Measurements from ENCODE around the gene USB1. TPM values are rescaled to one million over a fixed set of nuclear protein-coding genes. Genes with fewer than 3 reads are reported as not detected.

The USB1 gene
- total and polyA plus RNA-seq, 7 experiments from 2014 or later: 26.8 to 50.8 (median 28.9) TPM

- no peaks in the 10 kb centered on the region for H3K9me3 ChIP-seq (ENCODE audit: control insufficient read depth in 2 of 3, low read length in 3 of 3)
- Mint-ChIP-seq H3K4me1 (peaks cover 0 to 10% (median 0%) of the 10 kb centered on the region in 7 donors), H3K27me3 (no peaks in the 10 kb centered on the region), H3K36me3 (no peaks in the 10 kb centered on the region), H3K27ac (no peak overlapping the region), H3K4me3 (no peak overlapping the region), H3K9me3 (no peaks in the 10 kb centered on the region)
- ChIA-PET CTCF (no interaction called here), POLR2A (no interaction called here)
- intact Hi-C loops (cut with micrococcal nuclease): no loop called here
- no peak overlapping the region for H3K4me3 ChIP-seq (ENCODE audit: low read length)
- H3K27me3 ChIP-seq (ENCODE audit: control insufficient read depth in 2 of 2, insufficient read depth in 2 of 2, low read length in 2 of 2): no peaks in the 10 kb centered on the region
- no peaks in the 10 kb centered on the region for H3K36me3 ChIP-seq (ENCODE audit: control insufficient read depth in 2 of 3, insufficient read depth in 3 of 3, low read length in 3 of 3)
- ATAC-seq: no peak
- no peak overlapping the region for H3K27ac ChIP-seq (ENCODE audit: low read depth, low read length)
- H3K4me1 ChIP-seq (ENCODE audit: control insufficient read depth in 2 of 2, insufficient read depth in 2 of 2, low read length in 2 of 2): no peaks in the 10 kb centered on the region
- DNase-seq: no peak
Measured at GRCh38 chr16:58053682-58054005, 52.4 kb downstream of the USB1 start.

GRCh38 chr16:58054289-58054688 is 53.1 kb downstream of the USB1 start:
- H3K9me3 ChIP-seq (ENCODE audit: control insufficient read depth in 2 of 3, low read length in 3 of 3): no peaks in the 10 kb centered on the region
- ChIA-PET POLR2A (no interaction called here), CTCF (no interaction called here)
- H3K4me3 ChIP-seq (ENCODE audit: low read length): no peak overlapping the region
- Mint-ChIP-seq H3K4me1 (peaks cover 0 to 10% (median 0%) of the 10 kb centered on the region in 7 donors), H3K4me3 (no peak overlapping the region), H3K9me3 (no peaks in the 10 kb centered on the region), H3K27ac (peak overlapping the region in 1 of 9 donors; percentile 39), H3K27me3 (no peaks in the 10 kb centered on the region), H3K36me3 (no peaks in the 10 kb centered on the region)
- ATAC-seq (no peak), DNase-seq (no peak)
- intact Hi-C loops (cut with micrococcal nuclease): no loop called here
- no peaks in the 10 kb centered on the region for H3K36me3 ChIP-seq (ENCODE audit: control insufficient read depth in 2 of 3, insufficient read depth in 3 of 3, low read length in 3 of 3)
- no peak overlapping the region for H3K27ac ChIP-seq (ENCODE audit: low read depth, low read length)
- no peaks in the 10 kb centered on the region for H3K27me3 ChIP-seq (ENCODE audit: control insufficient read depth in 2 of 2, insufficient read depth in 2 of 2, low read length in 2 of 2)
- H3K4me1 ChIP-seq (ENCODE audit: control insufficient read depth in 2 of 2, insufficient read depth in 2 of 2, low read length in 2 of 2): no peaks in the 10 kb centered on the region

GRCh38 chr16:58056580-58056979 is 55.4 kb downstream of the USB1 start:
- DNase-seq (no peak), ATAC-seq (no peak)
- no peaks in the 10 kb centered on the region for H3K4me1 ChIP-seq (ENCODE audit: control insufficient read depth in 2 of 2, insufficient read depth in 2 of 2, low read length in 2 of 2)
- no peaks in the 10 kb centered on the region for H3K36me3 ChIP-seq (ENCODE audit: control insufficient read depth in 2 of 3, insufficient read depth in 3 of 3, low read length in 3 of 3)
- no peak overlapping the region for H3K4me3 ChIP-seq (ENCODE audit: low read length)
- POLR2A ChIA-PET: no interaction called here
- H3K4me3 Mint-ChIP-seq: no peak overlapping the region
- peaks cover 0 to 7% (median 0%) of the 10 kb centered on the region in 5 donors for H3K27me3 Mint-ChIP-seq
- H3K27ac Mint-ChIP-seq: no peak overlapping the region
- no peak overlapping the region for H3K27ac ChIP-seq (ENCODE audit: low read depth, low read length)
- H3K4me1 Mint-ChIP-seq: peaks cover 0 to 10% (median 0%) of the 10 kb centered on the region in 7 donors
- intact Hi-C loops (cut with micrococcal nuclease): no loop called here
- H3K9me3 Mint-ChIP-seq: no peaks in the 10 kb centered on the region
- no peaks in the 10 kb centered on the region for H3K9me3 ChIP-seq (ENCODE audit: control insufficient read depth in 2 of 3, low read length in 3 of 3)
- CTCF ChIA-PET: interaction anchor here (0.6 kb wide), 1 partner anchor 35 kb away, joined by 9 read pairs; no protein-coding TSS in a partner anchor
- H3K36me3 Mint-ChIP-seq: no peaks in the 10 kb centered on the region
- H3K27me3 ChIP-seq (ENCODE audit: control insufficient read depth in 2 of 2, insufficient read depth in 2 of 2, low read length in 2 of 2): no peaks in the 10 kb centered on the region

- Mint-ChIP-seq H3K4me3 (no peak overlapping the region), H3K27ac (no peak overlapping the region), H3K4me1 (peaks cover 0 to 10% (median 0%) of the 10 kb centered on the region in 7 donors), H3K27me3 (peaks cover 0 to 7% (median 0%) of the 10 kb centered on the region in 5 donors), H3K36me3 (no peaks in the 10 kb centered on the region), H3K9me3 (no peaks in the 10 kb centered on the region)
- Histone ChIP-seq H3K9me3 (ENCODE audit: control insufficient read depth in 2 of 3, low read length in 3 of 3) (no peaks in the 10 kb centered on the region), H3K4me1 (ENCODE audit: control insufficient read depth in 2 of 2, insufficient read depth in 2 of 2, low read length in 2 of 2) (no peaks in the 10 kb centered on the region), H3K27me3 (ENCODE audit: control insufficient read depth in 2 of 2, insufficient read depth in 2 of 2, low read length in 2 of 2) (no peaks in the 10 kb centered on the region), H3K36me3 (ENCODE audit: control insufficient read depth in 2 of 3, insufficient read depth in 3 of 3, low read length in 3 of 3) (no peaks in the 10 kb centered on the region), H3K27ac (ENCODE audit: low read depth, low read length) (no peak overlapping the region), H3K4me3 (ENCODE audit: low read length) (no peak overlapping the region)
- DNase-seq (no peak), ATAC-seq (no peak)
- ChIA-PET CTCF (no interaction called here), POLR2A (no interaction called here)
- intact Hi-C loops (cut with micrococcal nuclease): no loop called here
Measured at GRCh38 chr16:58057121-58057520, 55.9 kb downstream of the USB1 start.

- Histone ChIP-seq H3K4me3 (ENCODE audit: low read length) (no peak overlapping the region), H3K36me3 (ENCODE audit: control insufficient read depth in 2 of 3, insufficient read depth in 3 of 3, low read length in 3 of 3) (no peaks in the 10 kb centered on the region), H3K4me1 (ENCODE audit: control insufficient read depth in 2 of 2, insufficient read depth in 2 of 2, low read length in 2 of 2) (no peaks in the 10 kb centered on the region), H3K9me3 (ENCODE audit: control insufficient read depth in 2 of 3, low read length in 3 of 3) (no peaks in the 10 kb centered on the region), H3K27ac (ENCODE audit: low read depth, low read length) (no peak overlapping the region), H3K27me3 (ENCODE audit: control insufficient read depth in 2 of 2, insufficient read depth in 2 of 2, low read length in 2 of 2) (no peaks in the 10 kb centered on the region)
- Mint-ChIP-seq H3K4me1 (peaks cover 0 to 10% (median 0%) of the 10 kb centered on the region in 7 donors), H3K36me3 (no peaks in the 10 kb centered on the region), H3K9me3 (no peaks in the 10 kb centered on the region), H3K27ac (no peak overlapping the region), H3K4me3 (no peak overlapping the region), H3K27me3 (peaks cover 0 to 7% (median 0%) of the 10 kb centered on the region in 5 donors)
- ATAC-seq: no peak
- ChIA-PET CTCF (no interaction called here), POLR2A (no interaction called here)
- intact Hi-C loops (cut with micrococcal nuclease): no loop called here
- DNase-seq: no peak
Measured at GRCh38 chr16:58057784-58058183, 56.6 kb downstream of the USB1 start.

GRCh38 chr16:58062821-58063220 is 61.6 kb downstream of the USB1 start:
- Mint-ChIP-seq H3K4me1 (peaks cover 0 to 1% (median 0%) of the 10 kb centered on the region in 7 donors), H3K36me3 (no peaks in the 10 kb centered on the region), H3K4me3 (no peak overlapping the region), H3K27me3 (peaks cover 0 to 7% (median 0%) of the 10 kb centered on the region in 5 donors), H3K9me3 (no peaks in the 10 kb centered on the region), H3K27ac (no peak overlapping the region)
- intact Hi-C loops (cut with micrococcal nuclease): no loop called here
- no peaks in the 10 kb centered on the region for H3K36me3 ChIP-seq (ENCODE audit: control insufficient read depth in 2 of 3, insufficient read depth in 3 of 3, low read length in 3 of 3)
- H3K27ac ChIP-seq (ENCODE audit: low read depth, low read length): no peak overlapping the region
- POLR2A ChIA-PET: no interaction called here
- no peaks in the 10 kb centered on the region for H3K4me1 ChIP-seq (ENCODE audit: control insufficient read depth in 2 of 2, insufficient read depth in 2 of 2, low read length in 2 of 2)
- CTCF ChIA-PET: no interaction called here
- no peak for DNase-seq
- no peak overlapping the region for H3K4me3 ChIP-seq (ENCODE audit: low read length)
- no peaks in the 10 kb centered on the region for H3K27me3 ChIP-seq (ENCODE audit: control insufficient read depth in 2 of 2, insufficient read depth in 2 of 2, low read length in 2 of 2)
- no peaks in the 10 kb centered on the region for H3K9me3 ChIP-seq (ENCODE audit: control insufficient read depth in 2 of 3, low read length in 3 of 3)
- no peak for ATAC-seq

GRCh38 chr16:58063377-58064076 is 62.3 kb downstream of the USB1 start:
- Histone ChIP-seq H3K4me1 (ENCODE audit: control insufficient read depth in 2 of 2, insufficient read depth in 2 of 2, low read length in 2 of 2) (no peaks in the 10 kb centered on the region), H3K4me3 (ENCODE audit: low read length) (no peak overlapping the region), H3K9me3 (ENCODE audit: control insufficient read depth in 2 of 3, low read length in 3 of 3) (no peaks in the 10 kb centered on the region), H3K36me3 (ENCODE audit: control insufficient read depth in 2 of 3, insufficient read depth in 3 of 3, low read length in 3 of 3) (no peaks in the 10 kb centered on the region), H3K27me3 (ENCODE audit: control insufficient read depth in 2 of 2, insufficient read depth in 2 of 2, low read length in 2 of 2) (no peaks in the 10 kb centered on the region), H3K27ac (ENCODE audit: low read depth, low read length) (no peak overlapping the region)
- H3K27ac Mint-ChIP-seq: no peak overlapping the region
- no peak for DNase-seq
- H3K9me3 Mint-ChIP-seq: no peaks in the 10 kb centered on the region
- ChIA-PET POLR2A (no interaction called here), CTCF (no interaction called here)
- ATAC-seq: no peak
- no peak overlapping the region for H3K4me3 Mint-ChIP-seq
- peaks cover 0 to 1% (median 0%) of the 10 kb centered on the region in 7 donors for H3K4me1 Mint-ChIP-seq
- peaks cover 0 to 7% (median 0%) of the 10 kb centered on the region in 5 donors for H3K27me3 Mint-ChIP-seq
- no peaks in the 10 kb centered on the region for H3K36me3 Mint-ChIP-seq
- intact Hi-C loops (cut with micrococcal nuclease): no loop called here

All from naive thymus-derived CD4-positive, alpha-beta T cell (primary cell).